ENCODE data around the gene RANBP1. TPM values are rescaled to one million over a fixed set of nuclear protein-coding genes. Genes with fewer than 3 reads are reported as not detected.

The RANBP1 gene
- total RNA-seq, 4 donors from 2014 or later = 104 to 159 (median 119) TPM

- TF ChIP-seq POLR2A (IDR thresholded peaks at IDR 0.05) = no peak
- TF ChIP-seq CTCF (IDR thresholded peaks at IDR 0.05) = no peak
- 1% methylated on average over 52 to 75 of the region's 88 CpGs for WGBS, 2 donors
- DNase-seq (ENCODE audit: low spot score in 2 of 2) = peak; percentile 97 to 100
- intact Hi-C loops (cut with DNase I; ENCODE audit: low total_unique reads) = no loop called here
- H3K4me3 ChIP-seq (ENCODE audit: low read depth, poor library complexity, severe bottlenecking) = peak within 1 kb of the TSS; percentile 78
Observed at GRCh38 chr22:20116951-20117632, 1.2 kb downstream of the RANBP1 start, which contains the start of gene TRMT2A. TRMT2A (minus strand) TSS chr22:20117226; CDS start chr22:20116906, 320 bp downstream.

GRCh38 chr22:20117633-20118299, 1.9 kb downstream of the RANBP1 start:
- TF ChIP-seq POLR2A (IDR thresholded peaks at IDR 0.05) (no peak), CTCF (IDR thresholded peaks at IDR 0.05) (no peak)
- H3K4me3 ChIP-seq (ENCODE audit: low read depth, poor library complexity, severe bottlenecking) = peak overlapping the region; percentile 59
- 0 to 1% methylated on average over 37 to 38 of the region's 66 CpGs for WGBS, 2 donors
- intact Hi-C loops (cut with DNase I; ENCODE audit: low total_unique reads) = no loop called here
- DNase-seq (ENCODE audit: low spot score in 2 of 2) = no peak

GRCh38 chr22:20118300-20119020, 2.6 kb downstream of the RANBP1 start:
- 17 to 19% methylated on average over 8 of the region's 8 CpGs for WGBS, 2 donors
- TF ChIP-seq POLR2A (IDR thresholded peaks at IDR 0.05) = no peak
- TF ChIP-seq CTCF (IDR thresholded peaks at IDR 0.05) = no peak
- peak overlapping the region; percentile 59 for H3K4me3 ChIP-seq (ENCODE audit: low read depth, poor library complexity, severe bottlenecking)
- intact Hi-C loops (cut with DNase I; ENCODE audit: low total_unique reads) = no loop called here
- no peak for DNase-seq (ENCODE audit: low spot score in 2 of 2)

GRCh38 chr22:20121856-20122415, 6.0 kb downstream of the RANBP1 start:
- intact Hi-C loops (cut with DNase I; ENCODE audit: low total_unique reads) = no loop called here
- WGBS, 2 donors = 96 to 97% methylated on average over 22 of the region's 22 CpGs
- no peak for DNase-seq (ENCODE audit: low spot score in 2 of 2)
- TF ChIP-seq CTCF (IDR thresholded peaks at IDR 0.05) = no peak
- TF ChIP-seq POLR2A (IDR thresholded peaks at IDR 0.05) = no peak
- H3K4me3 ChIP-seq (ENCODE audit: low read depth, poor library complexity, severe bottlenecking) = no peak overlapping the region

GRCh38 chr22:20123366-20124082, 7.6 kb downstream of the RANBP1 start:
- no peak overlapping the region for H3K4me3 ChIP-seq (ENCODE audit: low read depth, poor library complexity, severe bottlenecking)
- DNase-seq (ENCODE audit: low spot score in 2 of 2) = no peak
- intact Hi-C loops (cut with DNase I; ENCODE audit: low total_unique reads) = no loop called here
- TF ChIP-seq CTCF (IDR thresholded peaks at IDR 0.05) (no peak), POLR2A (IDR thresholded peaks at IDR 0.05) (no peak)
- WGBS, 2 donors = 90 to 96% methylated on average over 8 to 13 of the region's 13 CpGs
